GM12891 (cell line): Measurements from ENCODE around the gene SINHCAF.

Experiments used
- PAX5 ChIP-seq: IDR thresholded peaks from 2 replicates; pipeline ENCODE4 v1.6.1; 2011; ENCODE audit warnings: low read length, moderate library complexity, mild to moderate bottlenecking; ENCODE audit not compliant: insufficient read depth, severe bottlenecking
- POLR2A ChIP-seq: IDR thresholded peaks from 2 replicates; pipeline ENCODE4 v1.6.1; 2011; ENCODE audit warnings: low read depth, low read length, control low read depth
- POLR2AphosphoS5 ChIP-seq: IDR thresholded peaks from 2 replicates; pipeline ENCODE4 v1.6.1; 2011; ENCODE audit warnings: low read depth, low read length, control low read depth
- TAF1 ChIP-seq: IDR thresholded peaks from 2 replicates; pipeline ENCODE4 v1.6.1; 2011; ENCODE audit warnings: low read depth, low read length, control low read depth

DNA sequence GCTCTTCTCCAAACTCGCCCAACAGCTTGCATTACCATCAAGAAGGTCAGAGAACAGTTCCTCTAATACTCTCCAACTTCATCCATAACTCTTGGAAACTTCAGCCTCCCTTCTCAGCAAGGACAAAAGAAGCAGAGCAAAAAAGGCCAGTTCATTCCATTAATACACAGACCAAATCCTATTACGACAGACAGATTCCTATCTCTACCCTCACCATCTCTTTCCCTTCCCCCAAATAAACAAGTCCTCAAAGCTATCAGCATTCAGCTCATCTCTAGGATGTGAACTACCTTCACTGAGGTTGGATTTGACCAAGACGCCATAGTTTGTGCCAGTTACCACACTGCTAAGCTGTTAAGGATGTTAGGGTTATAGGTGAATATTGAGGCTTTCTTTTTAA lies 25.2 kb downstream of the SINHCAF start:
- TF ChIP-seq POLR2A: no peak
- TF ChIP-seq TAF1: no peak
- TF ChIP-seq POLR2AphosphoS5: no peak
- no peak for TF ChIP-seq PAX5
